GM19193 (cell line): ENCODE results near the gene ZNF474.

Source experiments
- POLR2A ChIP-seq: IDR thresholded peaks from 4 replicates; pipeline ENCODE4 v1.6.1; 2011; ENCODE audit not compliant: insufficient read depth, insufficient read length; ENCODE audit errors: extremely low read depth

Gene ZNF474

GRCh38 chr5:122156724-122157325, 27.5 kb downstream of the ZNF474 start:
- no peak for TF ChIP-seq POLR2A

- TF ChIP-seq POLR2A: no peak
Measured at GRCh38 chr5:122162100-122162638, 32.8 kb downstream of the ZNF474 start.

GRCh38 chr5:122163121-122164069, 34.0 kb downstream of the ZNF474 start:
- no peak for TF ChIP-seq POLR2A

GRCh38 chr5:122164070-122164435, 34.7 kb downstream of the ZNF474 start:
- no peak for TF ChIP-seq POLR2A

- no peak for TF ChIP-seq POLR2A
Measured at GRCh38 chr5:122164831-122165558, 35.6 kb downstream of the ZNF474 start.

GRCh38 chr5:122165559-122166078, 36.3 kb downstream of the ZNF474 start:
- no peak for TF ChIP-seq POLR2A

GRCh38 chr5:122169350-122170103, 40.2 kb downstream of the ZNF474 start:
- no peak for TF ChIP-seq POLR2A

- no peak for TF ChIP-seq POLR2A
Measured at GRCh38 chr5:122170620-122171019, 41.3 kb downstream of the ZNF474 start.

GRCh38 chr5:122172207-122172606, 42.9 kb downstream of the ZNF474 start:
- no peak for TF ChIP-seq POLR2A

- TF ChIP-seq POLR2A: no peak
Measured at GRCh38 chr5:122173474-122174415, 44.4 kb downstream of the ZNF474 start.

- TF ChIP-seq POLR2A: no peak
Measured at GRCh38 chr5:122175091-122175490, 45.7 kb downstream of the ZNF474 start.

GRCh38 chr5:122175852-122176251, 46.5 kb downstream of the ZNF474 start:
- no peak for TF ChIP-seq POLR2A

- TF ChIP-seq POLR2A: no peak
Measured at GRCh38 chr5:122177161-122177560, 47.8 kb downstream of the ZNF474 start.
